ENCODE results near the gene SPAG4. TPM values are rescaled to one million over a fixed set of nuclear protein-coding genes. Genes with fewer than 3 reads are reported as not detected.

The SPAG4 gene
- total and polyA plus RNA-seq, 10 of the 15 experiments (the other 5 are each of a cell fraction or from before 2014, with no cell fraction given): 0.90 to 12.5 (median 2.4) TPM

- Histone ChIP-seq H3K4me3 (peak overlapping the region; percentile 99), H3K9me3 (replicated peaks; ENCODE audit: control insufficient read depth, insufficient read depth, low read length) (no peaks in the 10 kb centered on the region), H3K4me1 (ENCODE audit: control insufficient read depth, insufficient read depth, low read length) (peaks cover 25% of the 10 kb centered on the region), H3K36me3 (ENCODE audit: control insufficient read depth in 2 of 2, insufficient read depth in 2 of 2, low read length in 1 of 2) (peaks cover 0 to 1% of the 10 kb centered on the region in 2 experiments; a peak in 1 of 4 replicates), H3K27ac (ENCODE audit: control insufficient read depth, insufficient read depth) (no peak overlapping the region), H3K27me3 (replicated peaks in 1 of 2; ENCODE audit: control insufficient read depth in 2 of 2, insufficient read depth in 2 of 2, low read length in 1 of 2) (no peaks in the 10 kb centered on the region), H3K79me2 (ENCODE audit: control insufficient read depth, insufficient read depth, low read length) (no peaks in the 10 kb centered on the region; the same call in none of the 2 replicates), H3K9ac (ENCODE audit: control insufficient read depth, insufficient read depth, low read length) (peak overlapping the region; percentile 72; the same call in 1 of the 2 replicates), H3K4me2 (ENCODE audit: control insufficient read depth, insufficient read depth) (peak overlapping the region; percentile 95), H2AFZ (ENCODE audit: control insufficient read depth, low read depth, low read length) (peak overlapping the region; percentile 22; the same call in 1 of the 2 replicates), H4K20me1 (ENCODE audit: control insufficient read depth, insufficient read depth) (no peaks in the 10 kb centered on the region)
- TSS peak; percentile 72 for BruUV-seq (replicated peaks)
- ChIA-PET RAD21 (ENCODE audit: unreplicated experiment) (interaction anchor here (0.7 to 3.1 kb wide), 14 partner anchors 11 to 473 kb away, joined by 3 to 29 read pairs (median 4); partner anchors contain the start of genes CPNE1, RBM12 and RBM39), SMC1A (ENCODE audit: uncharacterized antibody, unreplicated experiment) (interaction anchor here (0.7 to 3.8 kb wide), 12 partner anchors 9 to 335 kb away, joined by 3 to 28 read pairs (median 4); partner anchors contain the start of genes CPNE1, RBM12 and RBM39), CTCF (interaction anchor here (0.7 to 4.0 kb wide), 27 partner anchors 9 to 336 kb away, joined by 3 to 31 read pairs (median 3); partner anchors contain the start of genes CPNE1, ERGIC3, NFS1 and RBM12), POLR2A (interaction anchor here (0.5 to 5.0 kb wide), 9 partner anchors 13 to 1186 kb away, joined by 3 to 24 read pairs (median 6); partner anchors contain the start of genes CPNE1, RBM12, RBM39 and SCAND1)
- no peak for DNase-seq (ENCODE audit: low read depth, low spot score)
- TF ChIP-seq LARP7 (IDR thresholded peaks at IDR 0.05) (no peak), MYC (IDR thresholded peaks at IDR 0.05; ENCODE audit: insufficient read depth, insufficient read length, insufficient replicate concordance, low read length, severe bottlenecking) (no peak), CHD4 (IDR thresholded peaks at IDR 0.05) (no peak), ZNF24 (IDR thresholded peaks at IDR 0.05) (no peak)
- in situ Hi-C loops (cut with MboI): no loop called here
- peak; percentile 3; the same call in 2 of the 3 replicates for ATAC-seq
- no peak for FAIRE-seq
- intact Hi-C loops (cut with micrococcal nuclease; ENCODE audit: unreplicated experiment): loop anchor here (2.0 to 10.0 kb wide), 3 partner anchors 46 to 154 kb away; partner anchors contain the start of genes CPNE1, ERGIC3 and RBM12
- 21% methylated on average over 33 of the region's 35 CpGs for WGBS (ENCODE audit: insufficient coverage, insufficient replicate concordance, low lambda C conversion rate, missing lambda C conversion rate)
Observed at GRCh38 chr20:35618263-35619131, 2.9 kb downstream of the SPAG4 start.

Data from GM12878 (cell line).